ENCODE measurements around the gene RAB3GAP1.

Gene RAB3GAP1

GRCh38 chr2:135219226-135219625, 167.1 kb downstream of the RAB3GAP1 start:
- ATAC-seq (ENCODE audit: low read depth) (no peak), DNase-seq (ENCODE audit: low spot score in 2 of 2) (no peak)
- H3K27me3 Mint-ChIP-seq = no peaks in the 10 kb centered on the region
- no peaks in the 10 kb centered on the region for H3K4me1 Mint-ChIP-seq
- no peak overlapping the region for H3K27ac Mint-ChIP-seq
- H3K36me3 Mint-ChIP-seq = peaks cover 20% of the 10 kb centered on the region
- H3K9me3 Mint-ChIP-seq = no peaks in the 10 kb centered on the region
- H3K4me3 Mint-ChIP-seq = no peak overlapping the region
